ENCODE results near the gene HS3ST5. TPM values are rescaled to one million over a fixed set of nuclear protein-coding genes. Genes with fewer than 3 reads are reported as not detected.

The HS3ST5 gene
- total RNA-seq, 1 donor from 2014 or later: 1.5 TPM

DNA sequence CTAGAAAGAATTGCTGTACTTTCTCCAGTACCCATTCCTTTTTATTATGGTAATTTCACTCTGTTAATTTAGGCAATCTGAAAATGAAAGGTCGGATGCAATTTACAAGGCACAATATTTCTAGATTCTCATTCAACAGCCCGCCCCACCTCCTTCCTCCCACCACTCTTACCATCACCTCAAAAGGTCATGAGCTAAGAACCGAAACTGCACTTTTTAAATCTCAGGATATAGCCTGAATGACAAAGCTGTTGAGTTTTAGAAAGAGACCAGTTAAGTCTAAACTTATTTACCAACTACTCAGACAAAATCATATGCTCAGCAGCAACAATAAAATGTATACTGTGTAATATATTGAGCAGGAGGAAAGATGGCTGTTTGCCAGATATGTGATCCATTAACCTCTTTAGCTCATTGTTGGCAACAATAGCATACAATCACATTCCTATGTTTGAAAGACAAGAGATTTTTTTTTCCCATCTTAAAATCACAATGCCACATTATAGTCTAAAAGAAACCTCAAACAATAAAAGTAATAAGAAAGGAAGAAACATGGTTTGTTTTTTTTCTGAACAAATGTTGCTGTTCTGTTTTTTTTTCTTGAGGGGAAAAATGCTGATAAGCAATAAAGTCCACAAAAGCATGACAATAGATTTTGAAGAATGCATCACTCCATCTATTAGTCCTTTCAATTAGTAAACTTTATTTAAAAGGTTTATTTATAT is 1.6 kb upstream of the HS3ST5 start:
- H3K27me3 Mint-ChIP-seq (ENCODE audit: low read depth, unreplicated experiment): no peaks in the 10 kb centered on the region

DNA sequence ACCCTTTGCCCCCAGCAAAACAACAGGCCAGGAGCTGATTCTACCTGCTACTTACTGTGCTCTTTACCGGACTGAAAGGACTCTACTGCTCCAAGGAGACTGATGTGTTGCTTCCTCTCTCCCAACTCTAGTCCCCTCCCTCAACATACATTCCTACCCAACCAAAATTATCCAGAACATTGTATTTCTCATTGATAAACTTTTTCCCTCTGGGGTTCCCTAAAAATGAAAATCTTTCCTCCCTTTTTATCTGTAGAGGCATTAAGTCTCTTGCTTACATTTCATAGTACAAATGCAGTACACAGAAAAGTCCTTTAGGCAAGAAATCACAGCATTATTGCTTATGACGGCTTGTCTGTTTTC is 940 bp upstream of the HS3ST5 start:
- Mint-ChIP-seq H3K4me3 (ENCODE audit: unreplicated experiment) (peak overlapping the region; percentile 82), H3K27me3 (ENCODE audit: low read depth, unreplicated experiment) (no peaks in the 10 kb centered on the region), H3K36me3 (ENCODE audit: low read depth, unreplicated experiment) (no peaks in the 10 kb centered on the region), H3K4me1 (ENCODE audit: low read depth, unreplicated experiment) (peaks cover 21% of the 10 kb centered on the region), H3K9me3 (ENCODE audit: unreplicated experiment) (no peaks in the 10 kb centered on the region), H3K27ac (ENCODE audit: unreplicated experiment) (peak overlapping the region; percentile 6)
- no peak overlapping the region for H3K27ac ChIP-seq (ENCODE audit: low read depth, low read length)
- H2AFZ ChIP-seq (ENCODE audit: low read depth, low read length): peak overlapping the region; percentile 85
- H3K9ac ChIP-seq (ENCODE audit: low read length): no peak overlapping the region
- peak overlapping the region; percentile 59 for H3K4me3 ChIP-seq (ENCODE audit: insufficient read depth, low read depth, low read length)
- no peaks in the 10 kb centered on the region for H4K20me1 ChIP-seq (ENCODE audit: insufficient read depth, low read length)
- no peak for DNase-seq (ENCODE audit: low read depth)
- no peaks in the 10 kb centered on the region for H3K79me2 ChIP-seq (ENCODE audit: insufficient read depth, low read length)
- no peaks in the 10 kb centered on the region for H3K9me3 ChIP-seq (ENCODE audit: insufficient read depth, low read depth, low read length)
- TF ChIP-seq, protein P1, sequence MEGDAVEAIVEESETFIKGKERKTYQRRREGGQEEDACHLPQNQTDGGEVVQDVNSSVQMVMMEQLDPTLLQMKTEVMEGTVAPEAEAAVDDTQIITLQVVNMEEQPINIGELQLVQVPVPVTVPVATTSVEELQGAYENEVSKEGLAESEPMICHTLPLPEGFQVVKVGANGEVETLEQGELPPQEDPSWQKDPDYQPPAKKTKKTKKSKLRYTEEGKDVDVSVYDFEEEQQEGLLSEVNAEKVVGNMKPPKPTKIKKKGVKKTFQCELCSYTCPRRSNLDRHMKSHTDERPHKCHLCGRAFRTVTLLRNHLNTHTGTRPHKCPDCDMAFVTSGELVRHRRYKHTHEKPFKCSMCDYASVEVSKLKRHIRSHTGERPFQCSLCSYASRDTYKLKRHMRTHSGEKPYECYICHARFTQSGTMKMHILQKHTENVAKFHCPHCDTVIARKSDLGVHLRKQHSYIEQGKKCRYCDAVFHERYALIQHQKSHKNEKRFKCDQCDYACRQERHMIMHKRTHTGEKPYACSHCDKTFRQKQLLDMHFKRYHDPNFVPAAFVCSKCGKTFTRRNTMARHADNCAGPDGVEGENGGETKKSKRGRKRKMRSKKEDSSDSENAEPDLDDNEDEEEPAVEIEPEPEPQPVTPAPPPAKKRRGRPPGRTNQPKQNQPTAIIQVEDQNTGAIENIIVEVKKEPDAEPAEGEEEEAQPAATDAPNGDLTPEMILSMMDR (IDR thresholded peaks at IDR 0.05; ENCODE audit: insufficient read depth, low read depth, low read length): peak; percentile 0
- no peak for TF ChIP-seq EZH2 (IDR thresholded peaks at IDR 0.05; ENCODE audit: insufficient read depth, low read length)
- H3K27me3 ChIP-seq (ENCODE audit: insufficient read depth, low read length): peaks cover 12% of the 10 kb centered on the region
- peak overlapping the region; percentile 88 for H3K4me2 ChIP-seq (ENCODE audit: low read length)
- no peak for FAIRE-seq
- no peaks in the 10 kb centered on the region for H3K36me3 ChIP-seq (ENCODE audit: insufficient read depth, low read length)
- H3K4me1 ChIP-seq (ENCODE audit: insufficient read depth, low read length): peaks cover 14% of the 10 kb centered on the region

More for the DNA sequence above, 1.6 kb upstream of the HS3ST5 start:
- DNase-seq (ENCODE audit: low read depth) (no peak), FAIRE-seq (no peak)
- Histone ChIP-seq H3K79me2 (ENCODE audit: insufficient read depth, low read length) (no peaks in the 10 kb centered on the region), H3K27ac (ENCODE audit: low read depth, low read length) (no peak overlapping the region), H3K9ac (ENCODE audit: low read length) (no peak overlapping the region), H3K27me3 (ENCODE audit: insufficient read depth, low read length) (peaks cover 12% of the 10 kb centered on the region), H3K4me2 (ENCODE audit: low read length) (peak overlapping the region; percentile 88), H2AFZ (ENCODE audit: low read depth, low read length) (no peak overlapping the region), H3K4me3 (ENCODE audit: insufficient read depth, low read depth, low read length) (no peak overlapping the region), H4K20me1 (ENCODE audit: insufficient read depth, low read length) (no peaks in the 10 kb centered on the region), H3K36me3 (ENCODE audit: insufficient read depth, low read length) (no peaks in the 10 kb centered on the region), H3K4me1 (ENCODE audit: insufficient read depth, low read length) (peaks cover 14% of the 10 kb centered on the region), H3K9me3 (ENCODE audit: insufficient read depth, low read depth, low read length) (no peaks in the 10 kb centered on the region)
- Mint-ChIP-seq H3K4me3 (ENCODE audit: unreplicated experiment) (peak overlapping the region; percentile 82), H3K9me3 (ENCODE audit: unreplicated experiment) (no peaks in the 10 kb centered on the region), H3K36me3 (ENCODE audit: low read depth, unreplicated experiment) (no peaks in the 10 kb centered on the region), H3K27ac (ENCODE audit: unreplicated experiment) (no peak overlapping the region), H3K4me1 (ENCODE audit: low read depth, unreplicated experiment) (peaks cover 20% of the 10 kb centered on the region)
- TF ChIP-seq, protein P1 (IDR thresholded peaks at IDR 0.05; ENCODE audit: insufficient read depth, low read depth, low read length): no peak
- TF ChIP-seq EZH2 (IDR thresholded peaks at IDR 0.05; ENCODE audit: insufficient read depth, low read length): no peak

Data from astrocyte (in vitro differentiated cells and primary cell).